T-helper 1 cell treated with Interleukin-12 subunit alpha and Interleukin-12 subunit beta and Interleukin-4 antibody, amounts not matched to agents 30 ng/mL and 1 ng/mL, for 36 hours (primary cell): Measurements from ENCODE around the gene NAALADL2. TPM values are rescaled to one million over a fixed set of nuclear protein-coding genes. Genes with fewer than 3 reads are reported as not detected.

Experiments
- intact Hi-C: fragments of 100-400 bp; cut with micrococcal nuclease; formaldehyde crosslinking; loops from one replicate; pipeline ENCODE4 v1.15.1; 2024
- total RNA-seq: library from RNA; stranded (reverse); gene quantifications from 2 replicates; pipeline ENCODE4 v1.2.3, GENCODE V29; 2022

The NAALADL2 gene
- total RNA-seq, 1 donor from 2014 or later, result not detected

DNA sequence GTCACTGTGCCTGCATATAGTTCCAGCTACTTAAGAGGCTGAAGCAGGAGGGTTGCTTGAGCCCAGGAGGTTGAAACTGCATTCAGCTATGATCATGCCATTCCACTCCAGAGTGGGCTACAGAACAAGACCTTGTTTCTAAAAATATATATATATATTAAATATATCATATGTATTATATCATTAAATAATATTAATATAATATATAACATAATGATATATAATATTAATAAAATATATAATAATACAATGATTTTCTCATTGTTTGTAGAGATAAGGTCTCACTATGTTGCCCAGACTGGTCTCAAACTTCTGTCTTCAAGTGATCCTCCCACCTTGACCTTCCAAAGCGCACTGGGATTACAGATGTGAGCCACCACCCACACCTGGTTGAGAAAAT, 101.8 kb downstream of the NAALADL2 start:
- intact Hi-C loops, result no loop called here

DNA sequence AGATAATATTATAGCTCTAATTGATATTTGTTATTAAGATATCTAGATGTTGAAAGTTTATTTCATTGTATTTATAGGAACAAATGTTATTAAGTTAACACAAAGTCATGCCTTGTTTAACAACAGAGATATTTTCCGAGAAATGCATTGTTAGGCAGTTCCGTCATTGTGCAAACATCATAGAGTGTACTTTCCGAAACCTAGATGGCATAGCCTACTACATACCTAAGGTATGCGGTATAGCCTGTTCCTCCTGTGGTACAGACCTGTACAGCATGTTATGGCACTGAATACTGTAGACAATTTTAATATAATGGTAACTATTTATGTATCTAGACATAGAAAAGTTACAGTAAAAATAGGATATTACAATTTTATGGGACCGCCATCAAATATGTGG, 114.3 kb downstream of the NAALADL2 start:
- intact Hi-C loops, result no loop called here

DNA sequence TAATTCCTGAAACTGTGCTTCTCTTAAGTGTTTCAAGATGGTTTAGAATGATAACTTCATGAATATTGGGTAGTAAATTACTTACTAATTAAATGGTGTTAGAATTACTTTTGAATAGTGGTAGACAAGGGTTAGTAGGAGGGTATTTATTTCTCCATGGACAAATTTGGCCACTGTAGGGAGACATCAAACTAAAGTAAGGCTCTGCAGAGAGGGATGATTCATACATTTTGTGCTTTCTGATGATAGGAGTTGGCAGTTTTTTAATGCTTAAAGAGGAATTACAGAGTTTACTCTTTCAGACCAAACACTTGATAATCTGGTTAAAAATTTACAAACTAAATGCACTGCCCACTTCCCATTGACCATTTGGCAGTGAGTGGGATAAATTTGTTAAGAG, 127.6 kb downstream of the NAALADL2 start:
- intact Hi-C loops, result no loop called here

DNA sequence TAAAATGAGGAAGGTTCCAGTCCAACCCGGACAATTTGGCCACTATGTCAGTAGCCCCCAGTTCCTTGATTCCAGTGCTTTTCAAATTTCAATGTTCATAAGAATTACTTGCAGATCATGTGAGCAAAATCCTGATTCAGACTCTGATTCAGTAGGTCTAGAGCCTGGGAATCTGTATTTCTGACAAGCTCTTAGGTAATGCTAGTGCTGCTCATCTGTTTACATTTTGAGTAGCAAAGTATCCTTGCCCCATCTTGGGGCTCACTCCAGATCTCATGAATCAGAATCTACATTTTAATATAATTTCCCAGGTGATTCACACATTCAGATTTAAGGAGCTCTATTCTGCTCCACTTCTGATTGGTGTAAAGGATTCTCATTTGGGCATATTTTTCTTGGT, 142.0 kb downstream of the NAALADL2 start:
- intact Hi-C loops, result no loop called here

DNA sequence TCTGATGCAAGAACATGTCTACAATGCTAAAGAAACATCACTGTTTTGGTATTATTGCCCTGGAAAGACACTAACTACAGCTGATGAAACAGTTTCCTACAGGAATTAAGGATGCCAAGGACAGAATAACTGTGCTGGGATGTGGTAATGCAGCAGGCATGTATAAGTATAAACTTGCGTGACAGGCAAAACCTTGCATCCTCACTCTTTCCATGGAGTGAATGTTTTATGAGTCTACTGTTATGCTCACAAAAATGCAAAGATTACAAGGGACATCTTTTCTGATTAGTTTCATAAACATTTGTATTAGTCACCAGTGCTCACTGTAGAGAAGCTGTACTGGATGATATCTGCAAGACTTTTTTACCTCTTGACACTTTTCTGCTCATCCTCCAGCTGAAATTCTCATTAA, 143.6 kb downstream of the NAALADL2 start:
- intact Hi-C loops, result no loop called here

GRCh38 chr3:175003590-175003989, 144.5 kb downstream of the NAALADL2 start:
- intact Hi-C loops, result no loop called here

GRCh38 chr3:175005193-175005592, 146.1 kb downstream of the NAALADL2 start:
- intact Hi-C loops, result no loop called here

DNA sequence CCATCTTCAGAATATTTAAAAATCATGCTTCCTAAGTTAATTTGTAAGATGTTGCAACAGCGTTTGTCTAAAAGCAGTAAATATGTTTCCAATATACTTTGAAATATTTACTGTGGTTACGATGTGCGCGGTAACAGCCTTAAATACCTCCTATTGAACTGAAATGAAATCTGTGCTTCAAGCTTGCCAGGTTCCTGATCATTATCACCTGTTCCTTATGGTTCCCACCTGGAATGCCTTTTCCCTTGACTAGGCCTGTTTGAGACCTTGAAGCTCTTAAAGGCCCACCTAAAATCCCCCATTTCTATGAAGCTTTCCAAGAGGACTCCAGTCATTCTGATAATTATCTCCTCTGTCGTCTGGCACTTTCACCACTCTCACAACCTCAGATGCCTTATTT, 146.7 kb downstream of the NAALADL2 start:
- intact Hi-C loops, result no loop called here

DNA sequence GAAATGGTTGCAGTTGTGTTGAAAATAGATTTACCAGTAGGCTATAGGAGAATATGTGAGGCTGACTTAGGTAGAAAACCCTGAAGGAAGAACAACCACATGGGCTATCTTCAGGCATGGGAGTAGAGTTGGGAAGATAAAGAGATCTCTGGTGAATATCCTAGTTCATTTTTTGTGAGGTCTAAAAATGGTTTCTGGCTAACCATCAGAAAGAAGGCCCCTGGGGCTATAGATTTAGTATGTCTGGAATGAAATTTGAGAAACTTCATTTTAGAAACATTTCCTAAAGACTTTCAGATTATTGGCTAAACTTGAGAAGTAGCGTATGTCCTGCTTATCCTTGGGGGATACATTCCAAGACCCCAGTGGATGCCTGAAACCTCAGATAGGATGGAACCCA, 148.2 kb downstream of the NAALADL2 start:
- intact Hi-C loops, result no loop called here

DNA sequence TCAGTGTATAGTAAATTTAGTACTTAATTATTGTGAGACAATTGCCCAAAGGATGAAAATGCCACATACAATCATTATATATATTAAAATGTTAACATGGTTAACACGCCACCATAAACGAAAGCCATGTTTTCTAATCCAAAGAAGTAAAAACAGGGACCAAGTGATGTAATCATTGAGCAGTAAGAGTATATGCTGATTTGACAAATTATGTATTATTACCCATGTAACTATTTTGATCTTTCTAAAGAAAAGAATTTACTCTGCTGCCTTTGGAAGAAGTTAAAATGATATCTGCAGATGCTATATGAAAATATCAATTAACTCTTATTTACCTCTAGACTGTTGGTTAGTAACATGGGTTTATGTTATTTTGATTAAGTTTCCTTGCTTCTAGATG, 150.2 kb downstream of the NAALADL2 start:
- intact Hi-C loops, result no loop called here

DNA sequence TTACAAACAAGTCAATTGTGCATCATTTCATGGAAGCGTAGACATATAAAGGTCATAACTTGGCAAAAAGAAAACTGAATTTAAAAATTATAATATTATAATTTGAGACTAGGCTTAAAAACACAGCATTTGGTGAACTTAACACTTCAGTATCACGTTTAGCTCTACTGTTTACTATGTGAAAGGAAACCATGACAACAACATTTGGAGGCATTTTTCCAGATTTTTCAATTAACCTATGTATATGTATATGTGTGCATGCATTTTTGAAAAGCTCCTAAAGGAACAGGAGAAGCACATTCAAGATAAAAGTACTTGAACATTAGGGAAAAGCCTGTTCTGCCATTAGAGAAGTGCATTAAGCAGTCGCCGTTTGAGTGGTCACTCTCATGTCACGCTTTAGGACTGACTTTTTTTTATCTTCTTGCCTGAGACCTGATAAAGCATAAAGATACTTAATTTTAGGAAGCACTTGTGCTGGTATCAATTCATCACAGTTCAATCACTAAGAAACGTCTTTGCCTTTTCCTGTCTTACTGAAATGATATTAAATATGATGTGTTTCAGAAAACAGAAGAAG, 156.0 kb downstream of the NAALADL2 start:
- intact Hi-C loops, result no loop called here

GRCh38 chr3:175018946-175019727, 160.0 kb downstream of the NAALADL2 start:
- intact Hi-C loops, result no loop called here

DNA sequence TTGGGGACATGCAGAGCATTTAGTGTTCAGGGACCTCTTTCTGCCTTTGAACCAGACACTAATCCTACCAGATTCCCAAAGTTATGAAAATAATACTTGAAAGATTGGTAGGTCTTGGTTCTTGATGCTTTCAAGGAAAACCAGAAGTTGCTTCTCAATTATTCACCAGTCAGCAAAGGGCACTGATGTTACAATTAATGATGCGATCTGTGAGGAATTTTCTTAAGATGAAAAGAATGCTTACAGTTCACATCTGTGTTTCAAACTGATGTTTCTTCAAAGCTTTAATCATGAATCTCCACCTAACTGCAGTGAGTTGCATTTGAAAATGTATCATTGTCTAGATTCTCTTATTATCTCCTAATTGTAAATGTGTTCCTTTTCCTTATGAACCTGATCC, 161.0 kb downstream of the NAALADL2 start:
- intact Hi-C loops, result no loop called here

- intact Hi-C loops, result no loop called here
Measured at GRCh38 chr3:175029828-175030227, 170.7 kb downstream of the NAALADL2 start.

DNA sequence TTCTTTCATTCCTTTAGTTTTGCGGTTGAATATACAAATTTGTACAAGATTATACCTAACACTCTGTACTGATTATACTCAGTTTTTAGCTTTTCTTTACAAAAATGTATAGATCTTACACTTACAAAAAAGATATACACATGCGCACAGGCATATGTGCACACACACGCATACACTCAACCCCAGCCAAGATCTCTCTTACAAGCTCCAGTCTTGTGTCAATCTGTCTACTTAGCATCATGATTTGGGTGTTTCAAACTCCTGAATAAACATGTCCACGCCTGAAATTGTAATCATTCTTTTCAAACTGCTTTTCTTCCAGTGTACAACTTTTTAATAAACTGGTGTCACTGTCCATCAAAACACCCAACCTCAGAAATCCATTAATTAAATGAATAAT, 180.7 kb downstream of the NAALADL2 start:
- intact Hi-C loops, result no loop called here

GRCh38 chr3:175041369-175041768, 182.2 kb downstream of the NAALADL2 start:
- intact Hi-C loops, result no loop called here

DNA sequence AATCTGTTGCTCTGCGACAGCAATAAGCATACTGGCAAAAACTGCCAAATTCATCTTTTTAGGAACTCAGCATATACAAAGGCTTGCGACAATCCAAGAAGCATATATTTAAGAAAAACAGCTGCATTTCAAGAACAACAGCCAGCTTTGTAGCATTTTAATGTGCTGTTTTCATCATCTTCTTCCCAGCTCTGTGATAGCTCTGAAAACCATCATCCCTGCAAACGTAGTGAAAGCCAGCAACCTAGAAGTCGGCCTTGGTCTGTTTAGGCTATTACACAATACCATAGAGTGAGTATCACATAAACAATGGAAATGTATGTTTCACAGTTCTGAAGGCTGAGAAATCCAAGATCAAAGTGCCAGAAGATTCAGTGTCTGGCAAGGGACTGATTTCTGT, 187.5 kb downstream of the NAALADL2 start:
- intact Hi-C loops, result no loop called here

GRCh38 chr3:175047786-175048185, 188.7 kb downstream of the NAALADL2 start:
- intact Hi-C loops, result no loop called here

DNA sequence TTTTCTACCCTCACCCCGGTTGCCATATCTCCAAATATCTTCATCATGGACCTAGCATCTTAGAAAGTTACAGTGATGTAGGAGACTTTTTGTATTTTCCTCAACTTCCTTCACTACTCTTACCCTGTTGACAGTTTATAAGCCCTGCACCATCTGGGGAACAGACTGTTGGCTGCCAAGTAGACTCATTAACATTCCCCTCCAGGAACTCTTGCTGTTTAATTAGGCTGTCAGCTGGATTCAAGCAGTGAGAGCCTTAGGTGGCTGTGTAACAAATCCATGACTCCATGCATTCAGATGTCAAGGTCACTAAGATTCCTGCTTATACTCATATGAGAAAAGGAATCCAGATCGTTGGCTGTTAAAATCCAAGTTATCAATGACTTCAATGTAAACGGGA, 198.3 kb downstream of the NAALADL2 start:
- intact Hi-C loops, result no loop called here

- intact Hi-C loops, result no loop called here
Measured at GRCh38 chr3:175059788-175060187, 200.7 kb downstream of the NAALADL2 start.

DNA sequence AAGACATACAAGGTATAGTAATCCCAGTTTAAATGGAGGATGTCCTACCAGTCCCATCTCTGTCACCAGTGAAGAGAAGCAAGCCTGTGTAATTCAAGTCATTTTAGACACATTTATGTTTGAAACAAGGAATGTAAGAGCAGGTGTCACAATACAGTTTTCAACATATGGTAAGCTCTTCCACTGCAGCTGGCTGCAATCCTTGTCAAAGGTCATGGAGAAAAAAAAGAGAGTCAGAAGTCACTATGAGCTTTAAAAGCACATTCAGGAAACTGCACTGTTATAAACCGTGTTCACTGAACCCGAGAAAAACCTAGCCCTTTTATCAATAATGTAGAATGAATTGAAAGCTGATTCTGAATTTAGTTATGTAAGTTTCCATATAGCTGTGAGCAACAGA, 206.4 kb downstream of the NAALADL2 start:
- intact Hi-C loops, result no loop called here

GRCh38 chr3:175066617-175067415, 207.7 kb downstream of the NAALADL2 start:
- intact Hi-C loops, result no loop called here
